Measurements from ENCODE around the gene DDX54.
"Not testable (repeated sequence)": the region's sequence is repeated elsewhere in the genome, so short reads cannot be mapped to it uniquely, and the experiment has no call there.

DDX54 gene

DNA sequence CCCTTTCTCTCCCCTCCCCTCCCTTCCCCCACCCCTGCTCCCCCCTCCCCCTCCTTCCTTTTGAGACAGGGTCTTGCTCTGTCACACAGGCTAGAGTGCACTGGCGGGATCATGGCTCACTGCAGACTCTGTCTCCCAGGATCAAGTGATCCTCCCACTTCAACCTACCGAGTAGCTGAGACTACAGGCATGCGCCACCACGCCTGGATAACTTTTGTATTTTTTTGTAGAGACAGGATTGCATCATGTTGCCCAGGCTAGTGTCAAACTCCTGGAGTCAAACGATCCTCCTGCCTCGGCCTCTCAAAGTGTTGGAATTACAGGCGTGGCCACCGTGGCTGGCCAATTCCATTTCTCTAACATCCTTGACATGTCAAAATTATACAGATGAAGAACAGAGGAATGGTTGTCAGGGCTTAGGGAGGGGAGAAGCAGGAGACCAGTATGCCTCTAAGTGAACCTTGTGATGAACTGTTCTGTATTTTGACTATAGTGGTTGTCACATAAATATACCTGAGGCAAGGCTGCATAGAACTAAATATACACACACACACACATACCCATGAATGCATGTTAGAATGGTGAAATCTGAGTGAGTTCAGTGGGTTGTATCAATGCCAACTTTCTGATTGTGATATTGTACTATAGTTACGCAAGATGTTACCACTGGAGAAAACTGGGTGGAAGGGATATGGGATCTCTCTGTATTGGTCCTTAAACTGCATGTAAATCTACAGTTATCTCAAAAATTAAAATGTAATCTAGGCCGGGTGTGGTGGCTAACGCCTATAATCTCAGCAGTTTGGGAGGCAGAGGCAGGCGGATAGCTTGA is 39.3 kb downstream of the DDX54 start:
- Histone ChIP-seq H3K36me3 (ENCODE audit: insufficient read depth, low read length) (no peaks in the 10 kb centered on the region), H3K9me3 (ENCODE audit: low read length) (no peaks in the 10 kb centered on the region), H2AFZ (ENCODE audit: low read depth, low read length) (no peak overlapping the region)

DNA sequence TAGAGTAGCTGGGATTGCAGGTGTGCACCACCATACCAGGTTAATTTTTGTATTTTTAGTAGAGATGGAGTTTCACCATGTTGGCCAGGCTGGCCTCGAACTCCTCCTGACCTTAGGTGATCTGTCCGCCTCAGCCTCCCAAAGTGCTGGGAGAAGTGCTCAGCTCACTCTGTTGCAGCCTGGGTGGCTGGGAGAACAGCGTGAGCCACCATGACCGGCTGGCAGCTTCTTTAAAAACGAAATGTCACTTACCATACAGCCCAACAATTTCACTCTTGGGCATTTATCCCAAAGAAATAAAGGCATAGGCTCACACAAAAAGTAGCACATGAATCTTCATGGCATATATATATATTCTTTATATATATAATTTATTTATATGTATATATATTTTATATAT is 40.5 kb downstream of the DDX54 start:
- peaks cover 11% of the 10 kb centered on the region for H3K4me1 ChIP-seq (ENCODE audit: insufficient read depth, low read length)
- no peak overlapping the region for H2AFZ ChIP-seq (ENCODE audit: low read depth, low read length)
- H3K9me3 ChIP-seq (ENCODE audit: low read length): no peaks in the 10 kb centered on the region
- no peak overlapping the region for H3K4me3 ChIP-seq (ENCODE audit: low read length)
- peaks cover 6% of the 10 kb centered on the region for H3K27me3 ChIP-seq (ENCODE audit: insufficient read depth, low read length)
- H3K36me3 ChIP-seq (ENCODE audit: insufficient read depth, low read length): no peaks in the 10 kb centered on the region

More for the DNA sequence above, 39.3 kb downstream of the DDX54 start:
- Histone ChIP-seq H3K4me1 (ENCODE audit: insufficient read depth, low read length) (peaks cover 20% of the 10 kb centered on the region), H3K4me3 (ENCODE audit: low read length) (no peak overlapping the region), H3K27me3 (ENCODE audit: insufficient read depth, low read length) (peaks cover 6% of the 10 kb centered on the region)

DNA sequence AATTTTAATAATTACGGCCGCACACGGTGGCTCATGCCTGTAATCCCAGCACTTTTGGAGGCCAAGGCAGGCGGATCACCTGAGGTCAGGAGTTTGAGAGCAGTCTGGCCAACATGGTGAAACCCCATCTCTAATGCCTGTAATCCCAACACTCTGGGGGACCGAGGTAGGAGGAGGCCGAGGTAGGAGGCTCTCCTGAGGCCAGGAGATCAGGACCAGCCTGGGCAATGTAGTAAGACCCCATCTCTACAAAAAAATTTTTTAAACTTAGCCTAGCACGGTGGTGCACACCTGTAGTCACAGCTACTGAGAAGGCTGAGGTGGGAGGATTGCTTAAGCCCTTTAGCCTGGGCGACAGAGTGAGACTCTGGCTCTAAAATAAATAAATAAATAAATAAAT is 41.3 kb downstream of the DDX54 start:
- H2AFZ ChIP-seq (ENCODE audit: low read depth, low read length): no peak overlapping the region
- H3K4me1 ChIP-seq (ENCODE audit: insufficient read depth, low read length): peaks cover 3% of the 10 kb centered on the region
- H3K9me3 ChIP-seq (ENCODE audit: low read length): no peaks in the 10 kb centered on the region
- H3K27me3 ChIP-seq (ENCODE audit: insufficient read depth, low read length): peaks cover 6% of the 10 kb centered on the region
- H3K4me3 ChIP-seq (ENCODE audit: low read length): no peak overlapping the region
- no peaks in the 10 kb centered on the region for H3K36me3 ChIP-seq (ENCODE audit: insufficient read depth, low read length)

GRCh38 chr12:113142886-113143332 is 42.4 kb downstream of the DDX54 start:
- Histone ChIP-seq H3K4me1 (ENCODE audit: insufficient read depth, low read length) (peaks cover 3% of the 10 kb centered on the region), H3K4me3 (ENCODE audit: low read length) (no peak overlapping the region), H3K36me3 (ENCODE audit: insufficient read depth, low read length) (no peaks in the 10 kb centered on the region), H3K27me3 (ENCODE audit: insufficient read depth, low read length) (peaks cover 6% of the 10 kb centered on the region), H3K9me3 (ENCODE audit: low read length) (no peaks in the 10 kb centered on the region), H2AFZ (ENCODE audit: low read depth, low read length) (no peak overlapping the region)

DNA sequence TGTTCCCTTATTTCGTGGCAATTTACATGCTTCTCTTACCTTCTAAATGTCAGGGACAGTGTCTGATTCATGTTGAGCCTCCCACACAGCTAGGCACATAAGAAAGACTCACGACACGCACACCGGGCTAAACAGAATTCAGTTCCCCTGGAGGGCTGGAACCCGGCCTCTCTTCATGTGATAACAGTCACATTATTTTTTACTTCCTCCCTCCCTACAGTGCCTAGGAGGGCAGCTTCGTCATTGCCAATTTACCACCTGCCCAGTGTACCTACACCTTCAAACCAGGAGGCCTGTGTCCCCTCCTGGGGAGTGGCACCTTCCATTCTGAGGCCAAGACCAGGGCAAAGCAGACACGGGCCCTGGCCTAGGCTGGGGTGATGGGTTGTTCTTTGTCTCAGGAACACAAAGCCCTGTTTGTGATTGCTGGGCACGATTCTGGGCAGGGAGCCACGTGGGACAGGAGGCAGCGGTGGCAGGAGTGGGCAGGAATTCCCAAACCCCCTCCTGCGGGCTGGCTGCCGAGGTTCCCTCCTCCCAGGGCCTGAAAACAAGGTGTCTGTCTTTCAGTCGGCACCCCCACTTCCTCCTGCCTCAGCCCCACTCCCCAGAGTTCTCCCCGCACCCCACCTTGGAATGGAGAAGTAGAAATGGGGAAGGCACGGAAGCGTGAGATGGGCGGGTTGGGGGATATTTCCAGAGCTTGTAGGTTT is 42.9 kb downstream of the DDX54 start:
- H3K36me3 ChIP-seq (ENCODE audit: insufficient read depth, low read length): no peaks in the 10 kb centered on the region
- peaks cover 6% of the 10 kb centered on the region for H3K27me3 ChIP-seq (ENCODE audit: insufficient read depth, low read length)
- H3K4me3 ChIP-seq (ENCODE audit: low read length): no peak overlapping the region
- H3K9me3 ChIP-seq (ENCODE audit: low read length): no peaks in the 10 kb centered on the region
- H3K4me1 ChIP-seq (ENCODE audit: insufficient read depth, low read length): peaks cover 3% of the 10 kb centered on the region
- H2AFZ ChIP-seq (ENCODE audit: low read depth, low read length): no peak overlapping the region

DNA sequence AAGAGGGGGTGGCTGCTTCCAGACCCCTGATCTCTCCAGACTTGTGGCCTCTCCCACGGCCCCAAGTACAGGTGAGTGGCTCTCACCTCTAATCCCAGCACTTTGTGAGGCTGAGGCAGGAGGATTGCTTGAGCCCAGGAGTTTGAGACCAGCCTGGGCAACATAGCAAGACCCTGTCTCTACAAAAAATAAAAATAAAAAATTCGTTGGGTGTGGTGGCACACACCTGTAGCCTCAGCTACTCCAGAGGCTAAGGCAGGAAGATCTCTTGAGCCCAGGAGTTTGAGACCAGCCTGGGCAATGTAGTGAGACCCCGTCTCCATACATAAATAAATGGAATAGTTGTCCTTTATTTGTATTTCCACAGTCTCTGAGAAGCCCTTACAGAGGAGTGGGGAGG is 43.6 kb downstream of the DDX54 start:
- H3K4me1 ChIP-seq (ENCODE audit: insufficient read depth, low read length); H3K4me3 ChIP-seq (ENCODE audit: low read length); H3K27me3 ChIP-seq (ENCODE audit: insufficient read depth, low read length): not testable (repeated sequence)

DNA sequence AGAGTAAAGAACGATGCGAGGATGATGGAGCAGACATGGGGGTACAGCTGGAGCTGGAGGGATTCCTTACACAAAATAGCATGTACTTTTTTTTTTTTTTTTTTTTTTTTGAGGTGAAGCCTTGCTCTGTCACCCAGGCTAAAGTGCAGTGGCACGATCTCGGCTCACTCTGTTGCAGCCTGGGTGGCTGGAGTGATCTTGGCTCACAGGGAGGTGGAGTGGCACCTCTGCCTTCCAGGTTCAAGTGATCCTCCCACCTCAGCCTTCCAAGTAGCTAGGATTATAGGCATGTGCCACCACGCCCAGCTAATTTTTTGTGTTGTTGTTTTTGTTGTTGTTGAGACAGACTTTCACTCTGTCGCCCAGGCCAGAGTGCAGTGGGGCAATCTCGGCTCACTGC is 44.6 kb downstream of the DDX54 start:
- H3K9me3 ChIP-seq (ENCODE audit: low read length): no peaks in the 10 kb centered on the region
- H3K36me3 ChIP-seq (ENCODE audit: insufficient read depth, low read length): no peaks in the 10 kb centered on the region
- H3K27me3 ChIP-seq (ENCODE audit: insufficient read depth, low read length): peaks cover 19% of the 10 kb centered on the region
- no peak overlapping the region for H2AFZ ChIP-seq (ENCODE audit: low read depth, low read length)
- H3K4me1 ChIP-seq (ENCODE audit: insufficient read depth, low read length): peaks cover 3% of the 10 kb centered on the region
- H3K4me3 ChIP-seq (ENCODE audit: low read length): no peak overlapping the region

More for the DNA sequence above, 43.6 kb downstream of the DDX54 start:
- not testable (repeated sequence) for H3K36me3 ChIP-seq (ENCODE audit: insufficient read depth, low read length); H3K9me3 ChIP-seq (ENCODE audit: low read length); H2AFZ ChIP-seq (ENCODE audit: low read depth, low read length)

GRCh38 chr12:113138826-113139225 is 46.5 kb downstream of the DDX54 start:
- H2AFZ ChIP-seq (ENCODE audit: low read depth, low read length): no peak overlapping the region
- peaks cover 3% of the 10 kb centered on the region for H3K4me1 ChIP-seq (ENCODE audit: insufficient read depth, low read length)
- peaks cover 36% of the 10 kb centered on the region for H3K27me3 ChIP-seq (ENCODE audit: insufficient read depth, low read length)
- H3K4me3 ChIP-seq (ENCODE audit: low read length): no peak overlapping the region
- H3K36me3 ChIP-seq (ENCODE audit: insufficient read depth, low read length): no peaks in the 10 kb centered on the region
- H3K9me3 ChIP-seq (ENCODE audit: low read length): no peaks in the 10 kb centered on the region

DNA sequence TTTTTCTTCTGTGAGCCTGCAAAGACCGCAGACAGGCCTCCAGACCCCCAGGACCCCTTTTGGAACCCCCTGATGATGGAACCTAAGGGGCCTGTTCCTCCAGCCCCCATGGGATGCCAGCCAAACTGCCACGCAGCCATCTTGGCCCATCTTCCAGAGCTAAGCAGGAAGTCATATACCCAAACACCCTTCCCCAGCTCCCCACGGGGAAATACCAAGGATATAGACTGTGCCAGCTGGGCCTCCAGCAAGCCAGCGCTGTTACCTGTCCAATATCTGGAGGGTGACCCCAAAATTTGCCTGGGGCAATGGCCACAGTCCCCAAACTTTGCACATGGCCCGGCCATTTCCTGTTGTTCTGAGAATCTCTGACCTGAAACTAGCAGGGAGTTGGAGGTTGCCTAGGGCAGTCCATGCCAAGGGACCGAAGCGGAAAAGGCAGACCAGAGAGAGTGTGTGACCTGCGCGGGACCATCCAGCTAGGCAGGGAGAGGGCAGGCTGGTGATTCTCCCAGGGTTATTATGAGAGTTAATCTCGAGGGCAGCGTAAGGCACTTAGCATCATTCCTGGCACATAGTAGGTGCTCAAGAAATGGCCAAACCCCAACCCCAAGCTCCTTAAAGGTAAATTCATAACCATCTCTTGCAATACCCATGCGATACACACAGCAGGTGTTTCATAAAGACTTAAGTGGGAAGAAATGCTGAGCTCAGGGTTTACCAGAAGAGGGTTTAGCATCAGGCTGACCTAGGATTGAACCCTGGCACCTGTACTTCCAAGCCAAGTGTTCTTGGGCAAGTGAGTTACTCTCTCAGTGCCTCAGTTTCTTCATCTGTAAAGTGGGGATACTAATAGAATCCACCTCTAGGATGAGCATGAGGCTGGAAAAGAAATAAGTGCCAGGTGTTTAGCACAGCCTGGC is 47.2 kb downstream of the DDX54 start:
- Histone ChIP-seq H3K4me1 (ENCODE audit: insufficient read depth, low read length) (peaks cover 3% of the 10 kb centered on the region), H3K27me3 (ENCODE audit: insufficient read depth, low read length) (peaks cover 40% of the 10 kb centered on the region), H3K9me3 (ENCODE audit: low read length) (no peaks in the 10 kb centered on the region), H3K36me3 (ENCODE audit: insufficient read depth, low read length) (no peaks in the 10 kb centered on the region), H2AFZ (ENCODE audit: low read depth, low read length) (no peak overlapping the region), H3K4me3 (ENCODE audit: low read length) (no peak overlapping the region)

DNA sequence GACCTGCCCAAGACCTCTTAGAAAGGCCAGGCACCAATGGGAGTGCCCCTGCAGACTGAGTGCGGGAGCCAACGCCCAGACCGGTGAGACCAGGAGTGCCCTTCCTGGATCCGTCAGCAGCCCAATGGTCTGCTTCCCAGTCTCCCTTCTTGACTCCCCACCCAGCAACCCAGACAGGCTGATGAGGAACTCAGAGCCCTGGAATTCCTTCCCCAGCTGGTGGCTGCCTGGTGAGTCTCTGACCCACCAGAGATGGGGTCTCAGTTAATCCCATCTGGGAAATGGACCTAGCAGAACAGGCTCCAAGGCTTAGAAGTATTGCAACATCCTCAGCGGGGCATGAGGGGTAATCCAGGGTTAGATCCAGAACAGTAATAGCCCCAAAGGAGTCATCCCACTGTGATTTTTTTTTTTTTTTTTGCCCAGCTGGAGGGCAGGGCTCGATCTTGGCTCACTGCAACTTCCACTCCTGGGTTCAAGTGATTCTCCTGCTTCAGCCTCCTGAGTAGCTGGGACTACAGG is 48.2 kb downstream of the DDX54 start:
- no peak overlapping the region for H3K4me3 ChIP-seq (ENCODE audit: low read length)

DNA sequence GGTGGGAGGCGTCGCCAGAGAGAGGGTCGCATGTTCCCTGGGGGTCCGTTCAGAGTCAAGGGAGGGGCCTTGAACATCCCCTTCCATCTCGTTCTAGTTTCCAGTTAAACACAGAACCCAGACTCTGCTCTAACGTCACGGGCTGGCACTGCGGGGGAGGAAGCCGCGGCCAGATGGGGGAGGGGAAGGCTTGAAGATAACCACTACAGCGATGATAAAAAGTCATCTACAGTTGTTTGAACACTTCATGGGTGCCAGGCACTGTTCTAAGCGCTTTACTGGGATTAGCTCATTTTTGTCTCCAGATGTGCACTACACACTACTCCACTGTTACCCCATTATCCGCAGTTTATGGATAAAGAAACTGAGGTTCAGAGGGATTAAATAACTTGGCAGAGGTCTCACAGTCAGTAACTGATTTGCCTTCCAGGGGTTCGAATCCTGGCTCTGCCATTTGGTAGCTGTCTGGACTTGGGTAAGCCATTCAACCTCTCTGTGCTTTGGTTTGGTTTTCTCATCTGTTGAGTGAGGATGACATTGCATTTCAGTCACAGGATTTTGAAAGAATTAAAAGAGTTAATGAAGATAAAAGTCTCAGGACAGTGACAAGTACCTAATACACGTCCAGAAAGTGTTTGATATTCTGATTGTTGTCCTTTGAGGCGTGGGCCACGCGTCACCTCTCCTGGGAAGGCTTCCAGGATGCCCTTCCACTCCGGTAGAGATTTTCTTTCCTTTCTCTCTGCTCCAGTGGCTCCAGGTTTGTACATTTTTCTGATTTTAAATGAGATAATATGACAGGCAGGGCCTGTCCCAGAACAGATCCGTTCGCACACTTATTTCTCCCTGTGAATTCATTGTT is 48.9 kb downstream of the DDX54 start:
- Histone ChIP-seq H3K4me1 (ENCODE audit: insufficient read depth, low read length) (no peaks in the 10 kb centered on the region), H2AFZ (ENCODE audit: low read depth, low read length) (no peak overlapping the region), H3K36me3 (ENCODE audit: insufficient read depth, low read length) (no peaks in the 10 kb centered on the region), H3K4me3 (ENCODE audit: low read length) (no peak overlapping the region), H3K27me3 (ENCODE audit: insufficient read depth, low read length) (peaks cover 44% of the 10 kb centered on the region), H3K9me3 (ENCODE audit: low read length) (no peaks in the 10 kb centered on the region)

More for the DNA sequence above, 48.2 kb downstream of the DDX54 start:
- no peaks in the 10 kb centered on the region for H3K36me3 ChIP-seq (ENCODE audit: insufficient read depth, low read length)
- no peaks in the 10 kb centered on the region for H3K4me1 ChIP-seq (ENCODE audit: insufficient read depth, low read length)
- no peak overlapping the region for H2AFZ ChIP-seq (ENCODE audit: low read depth, low read length)
- peaks cover 41% of the 10 kb centered on the region for H3K27me3 ChIP-seq (ENCODE audit: insufficient read depth, low read length)
- no peaks in the 10 kb centered on the region for H3K9me3 ChIP-seq (ENCODE audit: low read length)
